CD4-positive, alpha-beta T cell treated with Interleukin-17A for 1 hour (primary cell): ENCODE data around the gene SELPLG.
"Not testable (repeated sequence)": the region's sequence is repeated elsewhere in the genome, so short reads cannot be mapped to it uniquely, and the experiment has no call there.

ENCODE experiments used
- DNase-seq: peaks from one replicate; pipeline ENCODE4 v3.0.0-alpha.2; 2020

The SELPLG gene

DNA sequence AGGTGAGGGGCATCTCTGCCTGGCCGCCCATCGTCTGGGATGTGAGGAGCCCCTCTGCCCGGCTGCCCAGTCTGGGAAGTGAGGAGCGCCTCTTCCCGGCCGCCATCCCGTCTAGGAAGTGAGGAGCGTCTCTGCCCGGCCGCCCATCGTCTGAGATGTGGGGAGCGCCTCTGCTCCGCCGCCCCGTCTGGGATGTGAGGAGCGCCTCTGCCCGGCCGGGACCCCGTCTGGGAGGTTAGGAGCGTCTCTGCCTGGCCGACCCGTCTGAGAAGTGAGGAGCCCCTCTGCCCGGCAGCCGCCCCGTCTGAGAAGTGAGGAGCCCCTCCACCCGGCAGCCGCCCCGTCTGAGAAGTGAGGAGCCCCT is 22.1 kb upstream of the SELPLG start:
- DNase-seq, result not testable (repeated sequence)

DNA sequence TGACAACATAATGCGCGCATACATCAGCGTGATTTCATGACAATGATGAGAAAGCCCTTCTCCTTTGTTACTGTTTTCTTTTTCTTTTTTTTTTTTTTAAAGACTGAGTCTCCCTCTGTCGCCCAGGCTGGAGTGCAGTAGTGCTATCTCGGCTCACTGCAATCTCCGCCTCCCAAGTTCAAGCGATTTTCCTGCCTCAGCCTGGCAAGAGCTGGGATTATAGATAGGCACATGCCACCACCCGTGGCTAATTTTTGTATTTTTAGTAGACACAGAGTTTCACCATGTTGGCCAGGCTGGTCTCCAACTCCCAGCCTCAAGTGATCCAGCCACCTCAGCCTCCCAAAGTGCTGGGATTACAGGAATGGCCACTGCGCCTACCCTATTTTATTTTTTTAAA is 20.9 kb upstream of the SELPLG start:
- not testable (repeated sequence) for DNase-seq

DNA sequence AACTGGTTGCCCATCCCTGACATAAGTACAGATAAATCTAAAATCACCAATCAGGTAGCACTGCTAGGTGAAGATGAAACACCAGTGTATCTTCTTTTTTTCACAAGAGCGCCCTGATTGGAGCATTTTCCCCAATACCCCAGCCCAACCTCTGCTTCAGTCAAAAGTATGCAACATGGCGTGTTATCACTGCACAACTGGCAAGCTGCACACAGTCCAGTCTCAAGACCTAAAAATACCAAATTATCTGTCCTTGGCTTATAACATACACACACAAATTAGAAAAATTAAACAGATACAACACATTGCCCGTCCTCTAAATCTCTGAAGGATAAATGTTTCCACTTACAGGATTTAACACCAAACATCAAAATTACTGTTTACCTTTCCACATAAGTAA is 20.2 kb upstream of the SELPLG start:
- no peak for DNase-seq

DNA sequence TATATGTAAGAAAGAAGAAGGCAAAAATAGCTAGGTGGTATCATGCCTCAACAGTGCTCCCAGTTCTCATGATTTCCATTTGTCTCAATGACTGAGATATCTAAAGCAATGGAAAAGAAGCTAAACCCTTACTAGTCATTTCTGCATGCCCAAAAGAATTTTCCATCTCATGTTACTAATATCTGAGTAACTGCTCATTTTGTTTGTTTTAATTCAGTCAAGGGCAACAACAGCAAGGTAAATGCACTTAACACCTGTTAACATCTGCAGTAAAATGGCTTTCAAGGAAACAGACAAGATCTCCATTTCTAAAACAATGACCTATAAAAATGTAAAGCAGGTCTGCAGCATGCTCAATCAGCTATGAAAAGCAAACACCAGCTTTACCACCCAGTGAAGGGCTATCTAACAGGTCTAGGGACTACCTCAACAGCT is 19.4 kb upstream of the SELPLG start:
- DNase-seq, result no peak

DNA sequence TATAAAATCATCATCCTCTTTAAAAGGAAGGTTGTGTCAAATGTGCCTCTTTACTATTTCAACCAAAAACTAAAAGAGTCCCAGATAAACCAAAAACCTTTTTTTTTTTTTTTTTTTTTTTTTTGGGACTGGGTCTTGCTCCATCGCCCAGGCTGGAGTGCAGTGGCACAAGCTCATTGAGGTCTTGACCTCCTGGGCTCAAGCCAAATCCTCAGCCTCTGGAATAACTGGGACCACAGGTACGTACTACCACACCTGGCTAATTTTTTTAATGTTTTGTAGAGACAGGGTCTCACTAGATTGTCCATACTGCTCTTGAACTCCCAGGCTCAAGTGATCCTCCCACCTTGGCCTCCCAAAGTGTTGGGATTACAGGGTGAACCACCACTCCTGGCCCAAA is 16.4 kb upstream of the SELPLG start:
- DNase-seq, result no peak

DNA sequence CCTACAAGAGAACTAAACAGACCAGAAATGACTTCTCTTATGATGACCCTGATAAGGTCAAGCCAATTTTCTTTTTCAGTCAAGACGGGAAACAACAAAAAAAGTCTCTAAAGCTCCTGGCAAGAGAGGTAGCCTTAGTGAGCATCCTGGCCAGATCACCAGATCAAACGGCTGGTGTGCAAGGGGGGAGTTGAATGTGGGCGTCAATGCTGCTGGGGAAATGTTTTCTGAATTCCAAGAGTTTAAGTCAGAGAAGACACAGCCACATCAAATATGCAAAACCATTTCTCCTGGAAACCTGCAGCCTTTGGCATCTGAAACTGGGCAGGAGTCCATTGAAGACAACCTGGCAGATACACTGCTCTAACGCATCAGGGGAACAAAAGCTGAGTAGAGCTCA is 16.0 kb upstream of the SELPLG start:
- no peak for DNase-seq

DNA sequence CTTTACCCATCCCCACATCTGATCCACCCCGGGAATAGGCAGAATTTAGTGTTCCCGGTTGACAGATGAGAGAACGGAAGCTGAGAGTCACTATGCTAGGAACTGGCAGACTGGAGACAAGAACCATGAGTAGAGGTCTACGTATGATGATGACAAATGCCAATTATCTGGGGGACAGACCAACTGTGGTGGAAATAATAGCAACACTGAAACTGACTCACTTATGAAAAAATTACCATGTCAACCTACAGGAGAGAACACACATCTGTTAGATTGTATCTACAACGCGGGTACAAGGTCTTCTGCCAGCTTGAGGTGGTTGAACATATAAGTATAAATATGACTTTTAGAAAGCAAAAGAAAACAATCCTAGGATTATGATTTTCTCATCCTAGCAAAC is 15.4 kb upstream of the SELPLG start:
- no peak for DNase-seq

DNA sequence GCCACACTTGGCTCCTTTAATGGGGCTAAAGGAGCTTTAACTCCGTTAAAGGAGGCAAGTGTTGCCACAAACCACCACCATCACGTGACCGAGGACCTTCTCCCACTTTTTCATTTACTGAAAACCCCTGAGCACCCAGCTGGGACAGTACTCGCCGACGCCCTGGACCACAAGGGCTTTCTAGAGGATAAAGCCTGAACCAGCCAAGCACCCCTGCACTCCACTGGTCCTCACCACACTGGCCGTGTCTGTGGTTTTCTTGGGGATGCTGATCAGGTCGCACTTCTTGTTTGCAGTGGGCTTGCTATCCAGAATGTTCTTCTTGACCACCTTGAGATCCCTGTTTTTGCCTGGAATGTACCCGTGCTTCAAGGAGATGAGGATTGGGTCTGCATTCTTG is 14.7 kb upstream of the SELPLG start:
- DNase-seq, result no peak

DNA sequence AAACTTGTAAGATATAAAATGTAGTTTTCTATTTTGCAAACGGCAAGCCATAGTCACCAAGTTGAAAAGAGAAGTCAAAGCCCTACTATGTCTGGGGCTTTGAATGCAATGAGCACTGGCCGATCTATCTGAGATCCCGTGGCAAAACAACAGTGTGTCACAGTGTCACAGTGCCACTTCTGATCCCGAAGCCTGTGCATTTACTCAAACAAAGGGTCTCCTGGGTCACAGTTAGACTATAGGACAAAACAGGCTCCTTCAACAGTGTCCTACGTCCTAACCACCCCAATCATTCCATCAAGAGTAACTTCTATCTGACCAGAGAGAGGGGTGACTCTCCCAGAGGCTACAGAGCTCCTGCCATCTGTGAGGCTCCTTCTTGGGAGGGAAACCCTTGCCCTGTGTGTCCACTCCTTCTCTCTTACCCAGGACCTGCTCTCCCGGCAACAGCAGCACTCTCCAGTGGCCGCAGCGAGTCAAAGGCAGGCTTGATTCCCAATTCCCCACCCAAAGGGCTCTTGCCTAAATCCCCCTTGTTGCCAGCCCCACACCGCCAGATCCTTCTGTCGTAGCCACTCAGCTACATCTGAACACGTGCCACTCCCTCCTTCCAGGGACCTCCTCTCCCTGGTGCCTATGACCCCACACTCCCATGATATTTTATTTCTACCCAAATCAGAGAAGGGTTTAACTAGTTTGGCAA is 14.0 kb upstream of the SELPLG start:
- no peak for DNase-seq

DNA sequence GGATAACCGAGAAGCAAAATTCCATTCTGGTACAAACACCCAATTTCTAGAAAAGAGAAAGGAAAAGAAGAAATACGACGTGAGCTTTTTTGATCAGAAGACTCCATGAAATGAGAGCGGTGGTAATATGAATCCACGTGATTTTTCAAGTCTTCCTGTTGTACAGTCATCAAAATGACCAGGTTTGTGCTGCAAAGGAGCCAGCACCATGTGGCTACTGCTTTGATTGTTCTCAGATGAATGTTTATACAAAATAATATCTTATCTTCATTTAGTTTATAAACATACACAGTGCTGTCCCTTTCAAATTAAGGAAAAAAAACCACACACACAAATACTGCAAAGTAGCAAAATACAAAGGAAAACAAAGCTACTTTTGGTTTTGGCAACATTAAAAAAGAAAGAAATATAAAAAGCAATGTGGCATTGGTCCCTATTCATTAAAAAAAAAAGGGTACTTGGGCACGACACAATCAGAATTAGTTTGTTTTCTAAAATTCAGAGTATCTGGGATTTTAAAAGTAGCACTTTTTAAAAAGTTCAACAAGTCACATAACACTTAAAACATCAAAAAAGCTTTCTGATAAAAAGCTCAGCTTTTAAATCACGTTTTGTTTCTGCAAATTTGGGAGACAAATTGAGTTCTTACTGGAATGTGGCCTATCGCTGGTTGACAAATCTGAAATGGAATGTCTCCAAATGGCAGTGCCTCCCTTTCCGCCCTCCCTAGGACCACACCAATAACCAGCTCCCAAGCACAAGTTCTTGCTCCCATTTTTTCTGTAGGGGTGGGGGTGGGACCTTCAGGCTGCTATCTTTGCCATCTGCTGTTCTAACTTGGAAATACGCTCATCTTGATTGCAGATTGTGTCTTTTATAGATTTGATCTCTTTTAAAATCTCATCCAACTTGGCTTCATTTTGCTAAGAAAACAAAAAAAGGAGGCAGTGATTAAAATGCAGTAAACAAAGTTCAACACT is 13.2 kb upstream of the SELPLG start:
- DNase-seq, result no peak

DNA sequence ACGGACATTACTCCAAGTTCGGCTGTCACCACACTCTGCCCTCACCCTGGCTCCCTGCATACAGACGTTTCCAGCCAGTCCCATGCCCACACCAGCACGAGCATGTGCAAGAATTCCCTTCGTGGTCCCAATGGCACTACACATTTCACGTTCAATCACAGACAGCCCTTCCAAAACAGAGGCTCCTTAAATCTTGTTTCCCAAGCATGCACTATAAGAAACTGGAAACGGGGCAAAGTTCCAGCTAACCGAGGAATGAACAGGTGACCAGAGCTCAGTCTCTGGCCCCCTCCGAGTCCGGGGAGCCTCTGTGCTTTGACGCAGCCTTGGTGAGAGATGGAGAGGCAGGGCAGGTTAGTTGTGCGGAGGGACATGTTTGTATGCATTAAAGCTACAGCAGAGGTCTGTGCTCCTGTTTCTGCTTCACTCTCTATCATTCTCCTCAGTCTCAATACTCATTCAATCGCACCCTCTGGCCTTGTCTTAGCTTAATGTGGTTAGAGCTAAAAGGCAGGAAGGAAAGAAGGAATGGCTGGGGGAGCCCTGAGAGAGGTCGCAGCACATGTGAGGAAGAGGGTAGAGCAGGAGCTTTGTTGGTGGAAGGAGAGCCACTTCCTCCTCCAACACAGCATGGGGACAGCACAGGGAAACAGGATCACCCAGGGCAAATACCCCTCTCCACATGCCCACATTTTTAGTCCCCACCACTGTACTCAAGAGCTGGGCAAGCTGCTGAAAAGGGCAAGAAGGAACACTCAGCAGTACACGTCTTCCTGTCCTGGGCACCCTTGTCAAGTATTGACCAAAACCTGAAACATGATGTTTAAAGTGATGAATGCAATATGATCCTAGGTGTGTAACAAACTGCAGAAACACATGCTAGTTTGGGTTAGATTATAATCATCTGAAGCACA is 12.2 kb upstream of the SELPLG start:
- no peak for DNase-seq

DNA sequence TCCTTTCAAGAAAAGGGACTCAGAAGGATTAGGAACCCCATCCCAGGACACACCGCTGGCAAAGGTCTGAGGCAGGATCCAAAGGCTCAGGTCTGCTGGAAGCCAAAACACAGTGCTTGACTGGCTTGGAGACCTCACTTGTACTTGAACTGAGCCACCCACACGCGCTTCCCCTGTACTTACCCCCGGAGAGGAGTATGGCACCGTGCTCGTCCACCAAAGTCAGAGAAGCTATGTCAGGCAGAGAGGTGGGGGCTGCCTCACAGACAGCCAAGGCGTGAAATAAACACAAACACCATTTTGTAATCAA is 11.1 kb upstream of the SELPLG start:
- DNase-seq, result no peak

DNA sequence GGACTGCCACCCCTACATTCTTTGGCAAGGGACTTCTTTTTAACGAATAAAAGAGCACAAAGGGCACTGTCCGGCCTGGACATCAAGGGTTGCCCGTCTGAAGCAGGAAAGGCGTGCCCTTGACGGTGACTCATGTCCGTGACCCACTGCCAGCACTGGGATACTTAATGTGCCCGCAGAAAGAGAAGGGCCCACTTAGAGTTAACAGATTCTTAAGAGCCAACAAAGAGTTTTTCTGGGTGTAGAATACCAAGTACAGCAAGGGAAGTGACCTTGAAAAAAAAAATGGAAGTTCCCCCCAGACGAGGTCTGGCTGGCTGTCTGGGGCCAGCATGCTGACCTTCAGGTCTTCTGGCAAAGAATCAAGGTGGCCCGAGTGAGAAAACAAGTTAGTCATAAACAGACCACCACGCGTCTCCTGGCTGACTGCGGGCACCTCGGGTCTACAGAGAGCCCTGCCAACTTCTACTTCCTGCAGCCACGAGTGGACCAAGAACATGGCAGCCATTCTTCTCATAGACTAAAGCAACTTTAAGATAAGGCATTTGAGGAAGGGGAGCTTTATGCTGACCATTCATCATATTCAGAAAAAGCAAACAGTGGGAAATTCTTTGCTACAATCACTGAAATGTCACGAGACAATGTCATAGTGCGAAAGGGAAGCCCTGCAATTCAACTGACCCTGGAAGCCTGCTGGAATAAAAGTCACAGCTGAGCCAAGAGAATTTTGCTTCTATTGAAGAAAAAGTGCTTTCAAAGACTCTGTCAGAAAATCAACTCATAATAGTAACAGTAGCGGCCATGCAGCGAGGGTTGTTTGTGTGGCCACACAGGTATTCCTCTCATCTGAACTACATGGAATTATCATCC is 10.5 kb upstream of the SELPLG start:
- no peak for DNase-seq

DNA sequence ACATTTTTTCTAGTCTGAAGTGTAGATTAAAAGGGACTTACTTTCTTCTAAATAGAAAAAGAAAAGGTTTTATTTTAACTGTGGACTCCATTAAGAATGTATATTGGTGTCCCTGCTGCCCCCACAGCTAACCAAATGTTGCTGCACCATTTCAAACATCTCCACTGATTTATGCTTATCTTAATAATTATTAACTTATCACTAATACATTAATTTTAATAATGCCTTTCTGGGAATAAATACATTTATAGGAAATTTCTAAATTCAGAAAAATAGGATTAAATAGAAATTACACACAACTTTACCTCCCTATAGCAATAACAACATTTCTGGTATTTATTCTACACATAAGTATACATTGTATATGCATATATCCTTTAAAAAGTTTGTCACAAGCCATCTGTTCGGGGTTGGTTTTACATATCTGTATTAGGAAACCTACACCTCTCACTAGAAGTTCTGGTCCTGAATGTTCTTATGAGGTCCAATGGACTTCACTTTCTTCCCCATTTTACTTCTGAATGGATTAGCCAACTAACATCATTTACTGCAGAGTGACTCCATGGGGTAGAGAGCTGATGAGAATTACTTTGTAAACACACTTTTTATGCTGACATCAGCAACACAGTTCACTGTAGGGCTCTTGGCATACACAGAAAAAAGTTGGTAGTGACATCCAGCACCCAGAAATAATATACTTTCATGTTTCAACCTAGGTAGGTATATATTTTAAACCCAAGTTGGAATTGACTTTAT is 9.4 kb upstream of the SELPLG start:
- no peak for DNase-seq

DNA sequence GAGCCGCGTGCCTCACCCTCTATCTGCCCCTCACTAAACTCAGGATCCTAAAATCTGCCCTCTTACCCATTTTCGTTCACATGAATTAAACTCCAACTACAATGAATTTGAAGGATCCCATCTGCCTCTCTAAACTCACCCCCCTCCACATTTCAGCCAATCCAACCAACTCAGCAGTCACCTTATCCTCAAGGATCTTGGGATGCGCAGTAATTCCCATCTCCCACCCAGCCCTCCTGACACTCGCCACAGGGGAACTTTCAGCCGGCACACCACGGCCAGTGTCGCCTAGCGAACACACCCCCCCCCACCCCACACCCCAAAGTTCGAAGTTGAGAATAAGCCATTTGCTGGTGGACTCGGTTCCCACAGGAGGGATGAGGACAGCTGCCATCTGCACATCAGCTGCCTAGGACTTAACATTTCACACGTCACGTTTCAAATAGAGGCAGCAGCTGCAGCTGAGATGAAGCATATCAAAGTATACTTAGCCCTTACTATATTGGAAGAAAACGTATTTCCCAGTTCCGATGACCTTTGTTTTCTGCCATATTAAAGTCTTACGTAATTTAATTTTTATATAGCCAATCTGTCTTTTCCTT is 8.7 kb upstream of the SELPLG start:
- DNase-seq, result no peak

DNA sequence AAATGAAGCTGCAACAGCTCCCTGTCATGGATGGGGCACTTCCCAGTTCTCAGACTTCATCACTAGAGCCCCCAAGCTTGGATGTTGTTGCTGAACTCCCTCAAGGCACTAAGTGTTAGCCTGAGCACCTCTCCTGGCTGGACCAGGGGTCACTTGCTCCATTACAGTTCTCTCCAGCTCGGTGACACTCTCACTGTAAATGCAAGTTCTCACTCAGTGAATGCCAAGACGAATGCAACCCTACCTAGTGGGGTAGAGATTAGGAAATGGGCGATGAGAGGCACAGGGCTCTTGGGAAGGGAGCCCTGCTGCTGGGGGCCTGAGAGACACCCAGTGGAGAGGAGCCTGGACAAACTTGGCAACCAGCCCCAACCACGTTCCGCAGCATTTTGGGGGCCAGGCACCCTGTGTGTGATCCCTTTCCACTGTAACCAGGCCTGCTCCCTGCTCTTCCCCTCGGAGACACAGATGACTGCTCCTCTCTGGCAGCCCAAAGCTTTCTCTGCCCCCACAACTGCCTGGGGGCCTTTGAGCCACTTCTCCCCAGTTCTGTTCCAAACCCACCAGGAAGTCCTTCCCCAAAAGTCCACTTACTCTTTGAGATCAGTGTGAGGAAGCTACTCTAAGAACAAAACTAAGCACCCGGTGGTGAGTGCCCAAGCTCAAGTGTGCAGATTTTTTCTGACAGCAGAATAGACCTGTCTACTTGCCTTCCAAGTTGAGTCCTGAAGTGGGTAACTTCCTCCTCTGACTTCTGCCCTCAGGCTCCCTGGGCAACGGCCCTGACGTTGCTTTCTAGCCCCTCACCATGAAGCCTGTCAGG is 8.0 kb upstream of the SELPLG start:
- DNase-seq, result no peak

DNA sequence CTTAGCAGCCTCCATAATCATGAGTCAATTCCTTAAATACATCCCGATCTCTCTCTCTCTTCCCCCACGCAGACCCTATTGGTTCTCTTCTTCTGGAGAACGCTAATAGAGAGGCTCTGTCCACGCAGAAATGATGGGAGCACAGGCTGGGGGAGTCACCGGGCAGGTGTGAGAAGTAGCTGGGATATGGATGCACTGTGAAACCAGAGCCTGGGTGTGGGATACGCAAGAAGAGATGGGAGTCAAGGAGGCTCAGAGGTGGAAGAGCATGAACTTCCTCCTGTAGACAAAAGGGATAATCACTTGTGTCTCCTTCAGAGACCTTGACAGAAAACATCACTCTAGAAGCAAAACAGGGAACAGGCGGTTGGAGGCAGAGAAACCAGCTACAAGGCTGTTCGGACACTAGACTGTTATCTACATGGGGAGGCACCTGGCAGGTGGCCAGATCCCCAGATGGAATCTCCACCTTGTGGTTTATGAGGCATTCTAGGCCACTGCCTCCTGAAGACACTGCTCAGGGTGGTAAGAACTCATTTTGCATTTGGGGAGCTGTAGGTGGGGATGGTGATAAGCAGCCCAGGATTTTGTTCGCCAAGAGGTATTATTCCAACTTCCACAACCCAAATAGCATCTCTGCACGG is 7.2 kb upstream of the SELPLG start:
- DNase-seq, result no peak

DNA sequence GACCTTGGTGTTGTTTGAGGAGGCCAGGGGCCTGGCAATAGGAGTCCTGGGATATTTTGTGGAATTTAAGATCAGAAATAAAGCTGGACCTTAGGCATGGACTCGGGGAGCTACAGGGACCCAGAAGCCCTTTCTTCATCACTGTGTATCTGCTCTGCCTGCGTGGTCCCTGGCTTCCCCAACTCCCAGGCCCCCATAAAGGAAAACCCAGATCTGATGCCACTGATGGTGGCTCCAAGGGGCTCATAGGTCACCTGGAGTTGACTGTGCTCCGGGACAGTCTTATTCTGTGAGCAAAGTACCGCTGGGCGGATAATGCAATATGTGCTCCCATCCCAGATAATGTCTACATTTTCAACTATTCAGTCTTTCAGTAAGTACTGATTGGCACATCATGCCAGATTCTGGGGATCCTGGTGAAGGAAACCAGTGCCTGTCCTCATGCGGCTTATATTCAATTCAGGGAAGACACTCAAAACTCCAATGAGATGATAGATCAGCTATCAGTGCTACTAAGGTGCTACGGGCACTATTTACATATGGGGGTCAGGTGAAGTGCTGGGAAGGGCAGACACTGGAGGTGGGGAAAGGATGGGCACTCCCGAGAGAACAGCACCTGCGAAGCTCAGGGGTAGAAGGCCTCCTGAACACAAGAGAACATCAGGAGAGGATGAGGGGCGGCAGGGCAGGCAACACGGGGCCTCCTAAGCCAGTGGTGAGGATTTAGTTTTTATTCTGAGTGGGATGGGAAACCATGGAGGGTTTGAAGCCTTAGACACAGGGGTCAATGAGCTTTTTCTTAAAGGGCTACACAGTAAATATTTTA is 5.5 kb upstream of the SELPLG start:
- DNase-seq, result no peak
